ENCODE measurements around the gene CARS2.
"Not testable (repeated sequence)": the region's sequence is repeated elsewhere in the genome, so short reads cannot be mapped to it uniquely, and the experiment has no call there.

The CARS2 gene

DNA sequence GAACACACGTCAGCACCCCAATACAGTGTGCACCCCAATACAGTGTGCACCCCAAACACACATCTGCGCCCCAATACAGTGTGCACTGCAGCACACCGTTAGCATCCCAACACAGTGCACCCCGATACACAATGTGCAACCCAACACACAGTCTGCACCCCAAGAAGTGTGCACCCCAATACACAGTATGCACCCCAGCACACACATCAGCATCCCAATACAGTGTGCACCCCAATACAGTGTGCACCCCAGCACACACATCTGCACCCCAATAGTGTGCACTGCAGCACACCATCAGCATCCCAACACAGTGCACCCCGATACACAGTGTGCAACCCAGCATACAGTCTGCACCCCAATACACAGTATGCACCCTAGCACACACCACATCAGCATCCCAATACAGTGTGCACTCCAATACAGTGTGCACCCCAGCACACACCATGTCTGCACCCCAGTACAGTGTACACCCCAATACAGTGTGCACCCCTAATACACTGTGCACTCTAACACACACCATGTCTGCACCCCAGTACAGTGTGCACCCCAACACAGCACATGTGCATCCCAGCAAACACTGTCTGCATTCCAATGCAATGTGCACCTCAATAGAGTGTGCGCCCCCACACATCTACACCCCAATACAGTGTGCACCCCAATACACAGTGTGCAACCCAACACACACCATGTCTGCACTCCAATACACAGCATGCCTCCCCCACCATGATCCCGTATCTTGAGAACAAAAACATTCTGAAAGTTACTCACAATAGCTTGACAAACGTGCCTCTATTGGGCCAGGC is 855 bp upstream of the CARS2 start:
- no peak for DNase-seq (ENCODE audit: low read depth in 2 of 3, low spot score in 1 of 3)

DNA sequence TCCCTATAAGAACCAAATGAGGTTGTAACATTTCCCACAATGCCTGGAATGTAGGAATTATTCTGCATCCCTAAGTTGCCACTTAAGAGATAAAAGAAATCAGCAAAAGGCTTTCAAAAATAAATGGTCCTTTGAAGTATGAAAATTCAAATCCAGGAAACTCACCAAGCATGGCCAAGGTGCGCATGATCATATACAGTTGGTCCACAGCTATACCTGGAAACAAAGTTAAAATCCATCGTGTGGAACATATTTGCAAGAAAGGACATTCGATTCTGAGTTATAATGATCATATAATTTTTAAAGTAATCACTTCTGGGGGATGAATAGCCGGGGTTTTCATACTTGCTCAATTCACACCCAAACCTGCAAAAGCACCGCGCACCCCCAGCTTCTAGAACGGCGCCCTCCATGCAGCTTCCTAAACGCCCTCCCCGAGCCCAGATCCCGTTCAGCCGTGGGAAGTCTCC is 525 bp downstream of the CARS2 start:
- no peak for DNase-seq (ENCODE audit: low read depth in 2 of 3, low spot score in 1 of 3)

DNA sequence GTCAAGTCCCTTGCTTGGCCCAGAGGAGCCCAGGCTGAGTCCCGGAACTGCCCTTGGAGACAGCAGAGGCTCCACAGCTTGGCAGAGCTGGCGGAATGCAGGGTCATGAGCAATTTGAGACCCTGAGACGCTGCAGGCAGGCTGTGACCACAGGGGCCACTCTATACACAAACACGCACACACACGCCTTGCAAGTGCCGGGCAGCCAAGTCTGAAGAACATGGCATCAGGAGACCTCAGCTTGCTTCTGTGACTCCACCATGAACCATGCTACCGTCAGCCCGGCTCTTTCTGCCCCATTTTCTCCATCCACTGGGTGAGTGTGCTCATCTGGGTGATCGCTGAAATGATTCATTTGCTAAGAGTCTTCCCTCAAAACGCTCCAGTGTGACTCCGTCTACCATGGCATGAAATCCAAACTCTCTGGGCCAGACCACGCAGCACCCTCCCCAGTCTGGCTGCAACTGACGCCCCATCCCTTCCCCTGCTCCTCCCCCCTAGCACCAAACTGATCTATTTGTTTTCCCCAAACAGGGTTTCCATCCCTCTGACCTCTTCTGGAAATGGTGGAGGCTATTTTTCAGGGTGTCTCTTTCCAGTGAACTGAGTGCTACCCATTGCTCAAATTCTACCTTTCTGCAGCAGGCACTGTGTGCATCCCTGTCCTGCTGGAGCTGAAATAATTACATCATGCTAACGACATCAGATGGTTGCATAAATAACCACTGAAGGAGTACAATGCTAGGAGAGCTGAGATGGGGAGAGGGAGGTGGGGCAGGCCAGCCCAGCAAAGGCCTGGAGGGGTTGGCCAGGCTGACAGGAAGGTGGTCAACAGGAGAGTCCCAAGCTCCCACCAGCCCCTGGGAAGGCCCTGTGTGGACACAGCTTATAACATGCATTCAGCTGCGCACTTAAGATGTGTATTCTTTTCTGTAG is 3.1 kb downstream of the CARS2 start:
- DNase-seq (ENCODE audit: low read depth in 2 of 3, low spot score in 1 of 3) = no peak

DNA sequence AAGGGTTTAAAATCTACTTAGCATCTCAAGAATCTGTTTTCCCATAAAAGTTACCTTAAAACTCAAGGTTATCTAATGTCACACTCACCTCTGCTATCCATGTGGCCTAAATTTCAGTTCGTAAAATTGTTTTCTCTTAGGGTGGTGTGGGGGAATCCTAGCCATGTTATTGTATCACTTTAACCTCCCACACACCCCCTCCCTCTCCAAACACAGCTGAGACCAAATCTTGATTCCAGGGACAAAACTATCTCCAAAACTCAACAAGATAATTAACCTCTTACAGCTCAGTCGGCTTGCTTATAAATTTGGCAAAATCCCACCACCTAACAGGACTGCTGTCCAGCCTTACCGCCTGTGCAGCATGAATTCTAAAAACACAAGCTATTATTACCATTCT is 3.8 kb downstream of the CARS2 start:
- DNase-seq (ENCODE audit: low read depth in 2 of 3, low spot score in 1 of 3) = no peak

DNA sequence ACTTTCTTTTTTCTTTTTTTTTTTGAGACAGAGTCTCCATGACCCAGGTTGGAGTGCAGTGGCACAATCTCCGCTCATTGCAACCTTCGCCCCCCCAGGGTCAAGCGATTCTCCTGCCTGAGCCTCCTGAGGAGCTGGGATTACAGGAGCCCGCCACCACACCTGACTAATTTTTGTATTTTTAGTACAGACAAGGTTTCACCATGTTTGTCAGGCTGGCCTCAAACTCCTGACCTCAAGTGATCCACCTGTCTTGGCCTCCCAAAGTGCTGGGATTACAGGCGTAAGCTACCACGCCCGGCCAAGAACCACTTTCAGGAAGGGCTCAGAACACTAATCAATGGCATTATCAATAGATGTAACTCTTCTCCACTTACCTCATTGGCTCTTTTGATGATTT is 4.9 kb downstream of the CARS2 start:
- not testable (repeated sequence) for DNase-seq (ENCODE audit: low read depth in 2 of 3, low spot score in 1 of 3)

DNA sequence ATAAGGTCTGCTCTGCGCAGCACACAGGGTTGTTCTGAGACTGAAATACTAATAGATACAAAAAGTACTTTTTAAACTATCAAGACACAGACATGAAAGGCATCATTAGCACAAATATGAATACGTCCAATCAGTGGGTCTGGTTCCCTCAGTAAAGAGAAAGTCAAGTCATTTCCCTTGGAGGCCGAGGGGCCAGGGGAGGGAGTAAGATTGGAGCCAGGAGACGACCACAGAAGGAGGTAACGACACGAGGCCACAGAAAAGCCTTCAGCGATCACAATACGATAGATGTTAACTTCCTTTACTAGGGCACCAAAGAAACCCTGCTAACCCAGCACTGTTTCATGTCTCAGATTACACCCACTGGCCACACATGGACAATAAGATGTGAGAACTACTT is 5.3 kb downstream of the CARS2 start:
- DNase-seq (ENCODE audit: low read depth in 2 of 3, low spot score in 1 of 3) = no peak

DNA sequence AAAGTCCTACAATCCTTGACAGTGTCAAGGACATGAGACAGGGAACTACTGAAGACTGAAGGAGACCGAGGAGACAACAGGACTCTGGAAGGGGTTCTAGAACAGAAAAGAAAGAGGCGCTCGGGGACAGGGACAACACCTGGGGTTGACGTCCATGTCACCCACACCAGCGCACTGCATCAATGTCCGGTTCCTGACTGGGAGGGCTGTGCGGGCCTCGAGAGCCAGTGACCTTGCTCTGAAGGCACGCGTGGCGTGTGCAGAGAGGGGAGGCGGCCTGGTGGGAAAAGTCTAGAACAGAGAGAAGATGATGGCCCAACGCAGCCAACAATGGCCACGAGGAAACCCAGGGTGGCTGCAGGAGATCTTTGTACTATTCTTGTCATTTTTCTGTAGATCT is 5.7 kb downstream of the CARS2 start:
- DNase-seq (ENCODE audit: low read depth in 2 of 3, low spot score in 1 of 3) = no peak

DNA sequence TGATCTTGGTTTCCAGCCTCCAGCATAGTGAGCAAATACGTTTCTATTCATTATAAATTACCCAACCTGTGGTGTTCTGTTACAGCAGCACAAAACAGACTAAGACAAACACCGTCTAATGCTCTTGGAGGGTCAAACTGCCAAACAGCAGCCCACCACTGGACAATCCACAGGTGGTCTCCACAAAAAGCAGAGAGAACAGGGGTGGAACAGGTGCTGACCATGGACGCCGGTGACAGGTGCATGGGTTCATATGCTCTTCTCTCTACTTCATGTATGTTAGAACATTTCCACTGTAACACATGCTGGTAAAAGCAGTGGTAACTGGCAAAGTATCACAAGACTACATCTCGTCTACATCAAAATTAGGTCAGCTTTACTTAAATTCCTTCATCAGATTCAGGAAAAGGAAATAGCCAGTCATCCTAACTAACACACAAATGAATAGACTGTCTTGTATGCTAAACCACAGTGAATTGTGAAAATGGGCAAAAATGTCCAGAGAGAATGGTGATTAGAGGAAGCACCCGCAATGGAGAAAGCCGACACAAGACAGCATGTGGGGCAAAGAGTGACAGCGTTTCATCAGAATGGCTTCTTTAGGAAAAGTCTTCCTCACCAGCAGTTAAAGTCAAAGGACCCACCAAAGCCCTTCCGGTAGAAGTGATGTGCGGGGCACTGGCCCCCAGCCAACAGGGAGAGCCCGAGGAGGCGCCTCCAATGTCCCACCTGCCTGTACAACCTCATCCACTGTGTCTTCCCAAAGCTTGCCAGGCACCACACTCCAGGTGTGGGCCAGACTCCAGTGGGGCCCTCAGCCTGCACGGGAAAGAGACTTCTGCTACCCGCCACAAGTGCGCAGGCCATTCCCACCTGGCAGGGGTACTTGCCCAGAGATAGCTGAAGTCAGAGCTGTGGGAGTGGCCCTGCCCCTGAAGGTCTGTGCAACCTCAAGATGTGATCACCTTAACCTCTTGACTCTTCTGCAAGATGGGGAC is 6.5 kb downstream of the CARS2 start:
- DNase-seq (ENCODE audit: low read depth in 2 of 3, low spot score in 1 of 3) = no peak

DNA sequence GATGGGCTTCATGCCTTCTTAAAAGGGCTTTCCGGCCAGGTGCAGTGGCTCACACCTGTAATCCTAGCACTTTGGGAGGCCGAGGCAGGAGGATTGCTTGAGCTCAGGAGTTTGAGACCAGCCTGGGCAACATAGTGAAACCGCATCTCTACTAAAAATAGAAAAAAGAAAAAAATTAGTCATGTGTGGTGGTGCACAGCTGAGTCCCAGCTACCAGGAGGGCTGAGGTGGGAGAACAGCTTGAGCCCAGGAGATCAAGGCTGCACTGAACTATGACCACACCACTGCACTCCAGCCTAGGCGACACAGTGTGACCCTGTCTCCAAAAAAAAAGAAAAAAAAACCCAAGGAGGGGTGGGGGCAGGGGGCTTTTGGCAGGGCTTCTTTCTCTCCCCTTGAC is 7.2 kb downstream of the CARS2 start:
- no peak for DNase-seq (ENCODE audit: low read depth in 2 of 3, low spot score in 1 of 3)

DNA sequence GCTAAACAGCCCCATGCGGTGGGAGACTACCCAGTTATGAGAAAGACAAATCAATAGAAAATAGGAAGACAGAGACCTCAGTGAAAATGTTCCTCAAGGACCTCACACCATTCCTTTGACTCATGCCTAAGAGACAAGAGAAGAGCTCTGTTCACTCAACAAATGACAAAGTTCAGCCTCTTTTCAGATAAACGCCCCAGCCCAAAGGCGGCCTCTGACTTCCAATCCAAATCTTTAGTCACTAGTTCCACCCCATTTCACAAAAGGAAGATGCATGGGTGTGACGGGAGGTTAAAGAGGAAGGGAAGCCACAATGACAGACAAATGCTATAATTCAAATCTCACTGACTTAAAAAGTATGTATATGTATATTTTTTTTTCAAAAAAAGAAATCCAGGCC is 8.1 kb downstream of the CARS2 start:
- DNase-seq (ENCODE audit: low read depth in 2 of 3, low spot score in 1 of 3) = no peak

DNA sequence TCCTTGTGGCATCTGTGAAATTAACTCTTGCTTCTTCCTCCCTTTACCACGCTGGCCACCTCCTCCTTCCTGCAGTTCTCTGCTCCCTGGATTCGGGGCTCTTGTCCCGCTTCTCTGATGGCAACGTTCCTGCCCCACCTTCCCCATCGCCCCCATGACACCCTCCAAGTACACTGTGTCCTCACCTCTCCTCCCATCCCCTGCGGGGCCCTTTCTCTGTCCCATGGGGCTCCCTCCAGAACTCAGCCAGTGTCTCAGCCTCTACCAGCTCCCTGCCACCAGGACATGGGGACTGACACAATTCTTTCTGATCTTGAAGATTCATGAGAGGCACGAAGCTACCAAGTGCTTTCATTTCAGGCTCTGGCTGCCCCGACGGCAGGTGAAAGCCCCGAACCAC is 9.1 kb downstream of the CARS2 start:
- no peak for DNase-seq (ENCODE audit: low read depth in 2 of 3, low spot score in 1 of 3)

DNA sequence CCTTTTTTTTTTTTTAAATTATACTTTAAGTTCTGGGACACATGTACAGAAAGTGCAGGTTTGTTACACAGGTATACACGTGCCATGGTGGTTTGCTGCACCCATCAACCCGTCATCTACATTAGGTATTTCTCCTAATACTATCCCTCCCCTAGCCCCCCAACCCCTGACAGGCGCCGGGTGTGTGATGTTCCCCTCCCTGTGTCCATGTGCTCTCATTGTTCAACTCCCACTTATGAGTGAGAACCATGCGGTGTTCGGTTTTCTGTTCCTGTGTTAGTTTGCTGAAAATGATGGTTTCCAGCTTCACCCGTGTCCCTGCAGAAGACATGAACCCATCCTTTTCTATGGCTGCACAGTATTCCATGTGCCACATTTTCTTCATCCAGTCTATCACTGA is 10.1 kb downstream of the CARS2 start:
- DNase-seq (ENCODE audit: low read depth in 2 of 3, low spot score in 1 of 3) = not testable (repeated sequence)

DNA sequence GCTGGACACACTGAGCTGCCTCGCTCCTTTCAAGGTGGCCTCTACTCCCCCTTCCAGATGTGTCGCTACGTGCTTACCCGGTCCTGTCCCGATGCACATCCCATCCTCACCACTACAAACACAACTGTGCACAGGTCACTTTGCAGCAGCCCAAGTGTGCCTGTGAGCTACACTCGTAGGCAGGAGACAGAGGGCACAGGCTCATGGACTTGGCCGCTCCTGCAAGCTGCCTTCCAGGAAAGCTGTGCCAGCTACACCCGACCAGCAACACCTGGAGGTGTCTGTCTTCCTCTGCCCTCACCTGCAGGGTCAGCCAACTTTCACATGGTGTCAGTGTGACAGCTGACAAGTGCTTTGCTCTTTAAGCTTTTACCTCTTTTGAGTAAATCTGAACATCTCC is 15.4 kb downstream of the CARS2 start:
- no peak for DNase-seq (ENCODE audit: low read depth in 2 of 3, low spot score in 1 of 3)

DNA sequence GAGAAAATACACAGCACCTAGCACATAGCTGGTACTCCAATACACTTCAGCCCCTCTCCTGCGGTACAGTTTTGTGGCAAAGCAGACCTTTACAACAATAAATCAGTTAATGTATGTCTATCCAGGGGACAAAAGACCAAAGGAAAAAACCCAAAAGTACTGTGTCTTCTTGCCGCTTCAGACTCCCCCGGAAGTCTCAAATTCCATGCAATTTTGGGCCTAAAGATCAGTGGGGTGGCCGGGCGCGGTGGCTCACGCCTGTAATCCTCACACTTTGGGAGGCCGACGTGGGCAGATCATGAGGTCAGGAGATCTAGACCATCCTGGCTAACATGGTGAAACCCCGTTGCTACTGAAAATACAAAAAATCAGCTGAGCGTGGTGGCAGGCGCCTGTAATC is 16.2 kb downstream of the CARS2 start:
- no peak for DNase-seq (ENCODE audit: low read depth in 2 of 3, low spot score in 1 of 3)

DNA sequence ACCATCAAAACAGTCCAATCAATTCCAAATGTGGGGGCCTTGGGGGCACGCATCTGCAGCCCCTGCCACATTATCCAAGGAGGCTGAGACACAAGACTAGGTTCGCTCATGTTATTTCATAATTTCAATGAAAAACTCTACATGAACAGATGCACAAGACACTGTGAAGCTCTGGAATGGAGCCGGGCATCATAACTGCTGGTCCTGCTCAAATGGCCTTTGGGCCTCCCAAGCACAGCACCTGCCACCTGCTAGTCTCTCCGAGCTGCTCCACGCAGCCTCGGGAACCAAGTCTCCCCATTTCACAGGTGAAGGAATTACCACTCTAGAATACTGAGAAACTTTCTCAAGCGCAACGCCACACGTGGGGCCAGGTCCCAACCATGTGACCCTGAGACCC is 16.9 kb downstream of the CARS2 start:
- no peak for DNase-seq (ENCODE audit: low read depth in 2 of 3, low spot score in 1 of 3)

DNA sequence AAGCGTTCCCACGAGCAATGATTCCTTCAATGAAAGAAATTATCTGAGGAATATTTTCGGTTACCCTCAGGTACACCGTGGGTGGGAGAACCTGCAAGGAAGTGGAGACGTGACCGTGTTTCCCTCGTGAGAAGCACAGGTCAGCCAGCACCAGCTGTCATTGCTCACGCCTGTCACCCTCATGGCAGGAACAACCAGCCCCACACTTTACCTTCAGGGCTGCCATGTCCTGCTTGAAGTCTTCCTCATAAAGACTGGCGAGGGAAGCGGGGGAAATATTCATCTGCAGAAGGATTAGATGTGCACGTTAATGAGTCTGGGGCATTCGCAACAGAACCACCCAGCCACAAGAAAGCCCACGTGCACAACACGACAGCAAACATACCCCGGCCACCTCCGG is 18.2 kb downstream of the CARS2 start:
- no peak for DNase-seq (ENCODE audit: low read depth in 2 of 3, low spot score in 1 of 3)

DNA sequence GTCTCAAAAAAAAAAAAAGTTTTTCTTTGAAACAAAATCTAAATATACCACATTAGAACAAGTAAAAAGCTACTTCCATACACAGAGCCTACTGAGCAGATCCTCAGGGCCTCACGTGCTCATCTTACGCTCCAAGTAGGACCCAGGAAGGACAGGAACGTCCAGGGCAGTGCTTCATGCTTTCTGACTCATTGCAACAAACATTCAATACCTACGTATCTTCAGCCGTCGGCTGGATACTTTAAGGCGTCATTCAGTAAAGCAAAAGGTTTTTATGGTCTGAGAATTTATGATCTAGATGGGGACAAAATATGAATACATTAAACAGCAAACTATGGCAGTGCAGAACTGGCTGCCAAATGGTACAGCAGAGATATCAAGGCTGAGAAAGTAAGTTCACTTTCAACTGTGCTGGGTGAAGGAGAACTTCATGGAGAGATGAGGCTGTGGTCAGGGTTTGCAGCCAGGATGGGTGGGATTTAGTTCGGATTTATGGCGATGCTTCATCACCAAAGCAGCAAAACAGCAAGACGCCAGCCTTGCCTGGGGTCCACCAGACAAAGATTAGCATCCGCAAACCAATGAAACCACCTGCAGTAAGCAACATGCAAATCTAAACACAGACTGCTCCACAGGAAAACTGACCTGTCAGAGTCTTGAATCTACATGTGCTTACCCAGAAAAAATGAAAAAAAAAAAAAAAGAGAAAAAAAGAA is 20.5 kb downstream of the CARS2 start:
- no peak for DNase-seq (ENCODE audit: low read depth in 2 of 3, low spot score in 1 of 3)

DNA sequence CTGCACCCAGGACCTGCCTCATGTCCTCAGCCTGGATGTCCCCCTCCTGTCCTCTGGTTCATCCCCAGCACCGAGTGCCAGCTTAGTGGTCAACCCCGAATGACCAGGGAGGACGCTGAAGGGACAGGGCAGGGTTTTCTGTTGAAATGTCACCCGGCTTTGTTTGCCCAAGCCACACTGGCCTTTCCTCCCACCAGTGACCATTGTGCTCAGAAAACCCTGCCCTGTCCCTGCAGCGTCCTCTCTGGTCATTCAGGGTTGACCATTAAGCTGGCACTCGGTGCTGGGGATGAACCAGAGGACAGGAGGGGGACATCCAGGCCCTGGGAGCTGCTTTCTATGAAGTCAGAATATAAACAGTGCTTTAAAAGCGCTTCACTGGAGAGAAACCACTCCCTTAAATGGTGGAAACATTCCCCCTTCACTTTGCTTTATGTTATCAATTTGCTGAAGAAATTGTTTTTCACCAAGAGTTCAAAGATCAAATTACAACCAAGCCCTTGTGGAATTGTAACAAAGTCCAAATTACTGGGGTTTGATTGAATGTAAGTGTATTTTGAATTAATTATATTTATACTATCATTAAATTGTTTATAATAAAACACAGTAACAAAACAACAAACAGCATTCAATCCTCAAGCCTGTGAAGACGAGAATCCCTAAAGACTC is 21.4 kb downstream of the CARS2 start:
- DNase-seq (ENCODE audit: low read depth in 2 of 3, low spot score in 1 of 3) = no peak

DNA sequence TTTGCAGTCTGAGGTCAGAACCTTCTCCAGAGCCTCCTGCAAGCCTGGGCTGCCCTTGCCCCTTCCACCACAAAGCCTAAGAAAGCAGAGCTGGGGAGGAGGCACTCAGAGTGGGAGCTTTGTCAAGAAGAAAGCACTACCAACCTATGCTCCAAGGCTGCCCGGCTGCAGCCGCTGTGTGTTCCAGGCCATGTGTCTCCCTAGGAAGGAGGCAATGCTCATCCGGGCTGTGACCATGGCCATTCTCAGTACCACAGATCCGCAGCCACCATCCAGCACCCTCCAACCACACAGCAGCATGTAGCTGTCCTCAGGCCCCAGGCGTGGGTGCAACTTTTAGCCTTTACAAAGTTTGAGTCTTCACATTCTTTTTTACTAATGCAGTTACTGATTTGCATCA is 22.0 kb downstream of the CARS2 start:
- no peak for DNase-seq (ENCODE audit: low read depth in 2 of 3, low spot score in 1 of 3)

All from stimulated activated CD4-positive, alpha-beta T cell treated with anti-CD3 and anti-CD28 coated beads, Interleukin-12 subunit alpha, Interleukin-12 subunit beta, amount 100 ng/mL, for 48 hours (primary cell).